GM20431 (cell line): ENCODE measurements around the gene ETV3L.

Source experiments
- in situ Hi-C: fragments of 300-500 bp; cut with MseI, MboI; formaldehyde crosslinking; loops from one replicate; pipeline ENCODE4 v1.15.0; 2020; ENCODE audit warnings: low sequenced_read_pairs; ENCODE audit not compliant: unreplicated experiment

Gene ETV3L

DNA sequence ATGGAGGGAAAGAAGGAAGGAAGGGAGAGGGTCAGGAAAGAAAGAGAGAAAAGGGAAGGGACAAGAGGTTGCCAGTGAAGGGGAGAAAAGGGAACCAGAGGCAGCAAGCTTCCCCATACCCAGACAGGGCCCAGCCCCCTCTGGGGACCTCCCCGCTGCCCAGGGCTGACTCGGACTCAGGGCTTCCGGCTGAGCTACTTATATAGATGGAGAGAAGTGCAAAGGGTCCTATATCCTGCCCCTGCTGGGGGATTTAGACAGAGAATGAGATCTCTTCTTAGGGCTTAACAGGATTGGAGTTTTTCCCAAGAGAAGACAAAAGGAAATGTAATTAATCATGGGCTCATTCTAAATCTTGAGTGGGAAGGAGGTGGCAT is at the start of gene ETV3L:
ETV3L (minus strand) TSS at position 176 of the 377 bp plus-strand sequence. CDS start 285 bp downstream, outside the sequence.
- in situ Hi-C loops = loop anchor here (10.0 kb wide), 1 partner anchor 65 kb away; no protein-coding TSS in a partner anchor

DNA sequence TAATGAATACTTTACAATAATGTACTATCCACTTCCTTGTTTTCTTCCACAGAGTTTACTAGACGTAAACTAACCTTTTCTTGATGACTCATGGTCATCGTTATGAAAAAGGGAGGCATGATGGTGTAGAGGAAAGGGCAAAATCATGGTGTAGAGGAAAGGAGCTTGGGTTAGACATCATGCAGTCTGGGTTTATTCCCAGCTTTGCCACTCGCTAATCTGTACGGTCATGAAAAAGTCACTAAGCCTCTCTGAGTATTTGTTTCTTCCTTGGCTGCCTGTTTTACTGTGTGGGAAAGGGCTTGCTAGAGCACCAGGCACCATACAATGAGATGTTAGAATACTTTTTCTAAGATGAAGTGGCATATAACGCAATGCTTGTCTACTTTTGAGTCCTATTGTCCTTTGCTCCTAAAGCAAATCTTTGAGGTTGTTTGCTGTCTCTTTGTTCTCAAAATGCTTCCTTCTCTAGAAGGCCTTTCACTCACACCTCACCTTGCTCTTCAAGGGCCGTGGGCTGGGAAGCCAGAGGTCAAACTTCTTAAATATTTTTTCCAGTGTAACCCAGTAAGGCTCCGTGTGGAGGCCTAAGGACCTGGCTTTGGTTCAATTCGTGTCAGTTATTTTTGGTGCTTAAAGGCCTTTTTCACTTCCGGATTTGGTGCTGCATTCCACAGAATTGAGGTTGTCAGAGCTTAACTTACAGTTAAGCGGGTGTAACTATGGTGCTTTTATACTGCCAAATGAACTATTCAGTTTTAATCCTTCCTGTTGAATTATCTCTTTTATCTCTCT is 48.5 kb upstream of the ETV3L start:
- in situ Hi-C loops = no loop called here

DNA sequence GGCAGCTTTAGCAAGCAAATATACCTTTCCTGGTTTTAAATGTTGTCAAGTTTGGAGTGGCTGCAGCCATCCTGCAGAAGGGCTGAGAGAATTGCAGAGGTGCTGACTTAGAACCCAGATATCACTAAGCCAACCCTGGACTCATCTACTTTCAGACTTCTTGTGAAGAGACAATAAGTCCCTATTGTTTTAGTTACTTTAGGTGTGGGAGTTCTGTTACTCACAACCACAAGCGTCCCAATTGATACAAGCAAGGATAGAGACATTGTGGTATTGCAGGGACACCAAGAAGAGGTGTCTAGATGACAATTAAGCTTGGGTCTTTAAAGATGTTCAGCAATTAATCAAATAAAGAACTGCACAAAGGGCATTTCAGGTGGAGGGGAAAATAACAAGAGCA is 47.4 kb upstream of the ETV3L start:
- in situ Hi-C loops = no loop called here

DNA sequence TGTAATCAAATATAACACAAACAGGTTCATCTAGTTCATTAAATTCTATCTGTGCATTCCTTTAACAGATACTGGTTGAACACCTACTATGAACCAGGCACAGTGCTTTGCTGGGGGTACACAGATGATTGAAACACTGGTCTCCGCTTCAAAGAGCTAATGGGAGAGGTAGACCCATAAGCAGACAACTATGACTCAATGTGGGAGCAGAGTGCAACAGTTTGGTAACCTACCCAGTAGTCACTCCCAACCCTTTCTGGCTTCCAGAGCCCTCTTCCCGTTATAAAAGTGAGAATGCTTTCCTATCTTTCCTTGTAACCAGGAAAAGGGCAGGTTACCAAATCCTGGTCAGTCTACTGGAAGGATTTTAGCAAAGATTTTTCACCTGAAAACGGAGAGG is 46.6 kb upstream of the ETV3L start:
- in situ Hi-C loops = no loop called here

DNA sequence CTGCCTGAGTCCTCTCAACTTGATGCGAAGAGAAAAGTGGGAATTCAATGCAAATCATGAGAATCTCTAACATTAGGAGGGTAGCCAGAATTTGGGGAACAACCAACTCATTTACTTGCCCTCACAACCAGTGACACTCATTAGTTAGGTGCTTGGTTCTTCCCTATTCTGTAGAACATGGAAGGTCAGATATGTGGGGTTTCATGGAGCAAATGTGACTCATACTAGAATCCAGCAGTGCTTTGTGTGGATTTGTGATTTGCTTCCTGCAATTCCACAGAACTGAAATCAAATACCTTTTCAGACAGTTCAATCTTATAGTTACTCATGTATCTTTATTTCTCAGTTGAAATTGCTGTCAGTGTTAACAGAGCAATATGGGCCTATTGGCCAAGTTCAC is 45.5 kb upstream of the ETV3L start:
- in situ Hi-C loops = no loop called here

DNA sequence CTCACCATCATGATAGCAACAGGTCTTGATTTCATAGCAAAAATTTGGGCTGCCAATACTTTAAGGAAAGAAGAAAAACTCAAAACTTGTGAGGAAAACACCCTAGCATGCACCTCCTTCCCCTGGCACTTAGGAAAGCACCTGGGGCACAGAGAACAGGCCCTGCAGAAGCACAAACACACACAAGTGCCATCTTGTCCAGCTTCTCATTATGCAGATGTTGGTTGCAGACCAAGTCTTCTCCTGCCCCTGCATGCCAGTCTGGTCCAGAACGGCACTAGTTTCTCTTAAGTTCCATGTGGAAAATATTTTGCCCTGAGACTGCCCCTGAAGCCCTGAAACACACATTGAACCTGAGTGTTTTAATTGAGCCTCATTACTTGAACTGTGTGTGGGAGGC is 44.9 kb upstream of the ETV3L start:
- in situ Hi-C loops = no loop called here

DNA sequence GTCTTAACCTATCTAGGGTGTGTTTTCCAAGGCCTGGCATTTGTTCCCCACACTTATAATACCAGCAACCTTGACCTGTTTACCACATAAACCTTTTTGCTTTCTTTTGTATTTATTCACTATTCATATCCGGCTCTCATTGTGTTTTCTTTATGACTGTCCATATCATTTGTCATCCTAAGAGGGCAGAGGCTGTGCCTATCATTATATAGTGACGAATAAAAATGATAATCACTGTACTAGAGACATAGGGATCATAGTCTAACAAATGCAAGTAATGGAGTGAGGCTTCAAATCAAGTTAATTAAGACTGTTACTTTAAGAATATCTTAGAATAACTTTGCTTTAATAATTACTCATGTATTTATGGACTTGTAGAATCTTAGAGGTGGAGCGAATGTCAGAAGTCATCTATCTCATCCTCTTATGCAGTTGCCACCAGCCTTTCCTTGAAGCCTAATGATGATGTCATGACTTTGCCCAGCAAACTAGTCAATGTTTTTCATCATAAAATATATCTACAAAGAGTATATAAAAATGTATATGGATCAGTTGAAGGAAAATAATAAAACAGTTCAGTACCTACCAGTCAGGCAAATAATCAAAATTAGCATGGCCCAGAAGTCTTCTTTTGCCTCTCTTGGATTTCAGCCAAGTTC is 43.3 kb upstream of the ETV3L start:
- in situ Hi-C loops = no loop called here

DNA sequence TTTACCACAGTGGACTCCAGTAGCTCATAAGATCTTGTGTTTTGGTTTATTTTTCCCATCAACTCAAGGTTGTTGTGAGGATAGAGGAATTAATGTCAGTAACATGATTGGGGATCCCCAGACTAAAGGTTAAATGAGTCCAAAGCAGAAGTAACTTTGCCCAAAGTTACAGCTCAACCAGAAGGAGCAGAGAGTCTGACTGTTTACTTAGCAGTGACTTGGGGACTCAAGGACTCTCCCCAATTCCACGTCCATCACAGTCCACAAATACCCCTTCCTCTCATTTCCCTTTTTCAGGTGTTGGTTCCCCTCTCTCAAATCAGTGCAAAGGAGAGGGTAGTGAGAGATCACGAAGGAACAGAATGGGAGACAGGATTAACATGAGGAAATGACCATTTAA is 42.6 kb upstream of the ETV3L start:
- in situ Hi-C loops = no loop called here

DNA sequence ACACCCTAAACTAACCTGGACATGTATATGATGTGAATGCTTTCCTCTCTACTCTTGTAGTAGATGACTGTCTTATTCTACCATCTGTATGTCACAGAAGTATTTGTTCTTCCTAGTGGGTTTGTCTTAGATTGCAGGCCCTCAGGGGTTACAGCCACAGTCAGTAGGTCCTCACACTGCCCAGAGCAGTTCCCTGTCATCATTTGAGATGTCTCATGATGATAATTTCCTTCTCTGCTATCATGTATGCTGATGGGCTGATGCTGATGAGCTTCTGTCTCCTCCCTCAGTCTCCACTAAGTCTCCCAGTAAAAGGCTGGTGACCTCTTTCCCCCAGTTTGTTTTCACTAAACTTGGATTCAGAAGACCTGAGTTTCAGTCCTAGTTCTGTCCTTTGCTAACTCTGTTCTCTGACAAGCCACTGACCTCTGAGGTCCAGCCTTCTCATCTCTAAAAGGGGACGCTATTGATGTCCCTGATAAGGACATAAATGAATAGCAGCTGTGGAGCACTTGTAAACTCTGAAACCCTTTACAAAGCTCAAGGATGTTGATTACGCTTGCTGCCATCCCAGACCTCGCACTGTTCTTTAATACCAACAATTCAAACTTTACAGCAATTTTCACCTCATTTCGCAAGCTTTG is 41.7 kb upstream of the ETV3L start:
- in situ Hi-C loops = no loop called here

DNA sequence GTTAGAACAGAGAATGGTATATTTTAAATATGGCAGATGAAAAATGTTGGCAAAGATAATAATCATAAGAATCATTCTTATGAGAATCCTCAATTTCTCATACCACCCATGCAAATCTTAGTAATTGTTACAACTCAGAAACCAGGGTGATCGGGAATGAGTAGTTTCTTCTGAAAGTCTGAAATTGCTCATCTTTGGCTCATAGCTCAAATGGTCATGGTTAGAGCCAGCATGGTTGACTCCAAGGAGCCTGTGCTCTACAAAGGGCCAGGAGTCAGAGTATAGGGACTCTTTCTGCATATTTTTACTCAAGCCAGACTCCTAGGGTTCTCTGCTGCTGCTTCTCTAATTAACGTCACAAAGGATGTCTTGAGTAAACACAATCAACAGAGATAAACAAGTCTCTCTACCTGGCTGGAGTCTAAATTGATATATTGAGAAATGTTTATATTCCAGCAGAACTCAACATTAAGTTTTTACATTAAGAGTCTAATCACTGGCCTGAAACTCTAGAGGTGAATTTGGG is 40.5 kb upstream of the ETV3L start:
- in situ Hi-C loops = no loop called here

DNA sequence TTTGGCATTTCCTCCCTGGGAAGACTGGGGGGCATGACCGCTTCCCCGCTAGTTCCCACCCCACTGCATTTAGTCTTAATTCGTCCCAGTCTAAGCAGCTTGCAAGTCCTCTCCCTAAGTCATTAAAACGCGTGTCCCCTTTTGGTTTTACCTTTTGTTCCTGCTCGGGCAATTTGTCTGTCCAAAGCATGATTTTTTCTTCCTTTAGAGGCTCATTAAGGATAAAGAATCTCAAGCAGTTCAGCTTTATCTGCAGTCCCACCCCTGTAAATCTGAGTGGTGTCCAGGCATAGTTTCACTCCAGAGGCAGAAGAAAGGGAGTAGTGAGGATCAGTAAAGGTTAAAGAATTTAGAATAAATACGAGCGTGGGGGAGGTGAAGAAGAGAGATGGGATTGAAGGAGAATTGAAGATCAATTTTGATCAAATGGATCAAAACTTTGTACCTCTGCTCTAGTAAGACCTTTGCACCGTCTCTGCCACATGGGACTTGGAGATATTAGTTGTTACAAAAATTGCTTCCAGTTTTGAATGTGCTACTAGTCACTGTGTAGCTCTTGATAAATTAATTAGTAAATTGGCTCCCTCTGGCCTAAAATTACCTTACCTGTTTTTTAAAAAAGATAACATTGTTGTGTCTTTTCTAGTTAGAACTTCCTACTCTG is 39.6 kb upstream of the ETV3L start:
- in situ Hi-C loops = no loop called here

DNA sequence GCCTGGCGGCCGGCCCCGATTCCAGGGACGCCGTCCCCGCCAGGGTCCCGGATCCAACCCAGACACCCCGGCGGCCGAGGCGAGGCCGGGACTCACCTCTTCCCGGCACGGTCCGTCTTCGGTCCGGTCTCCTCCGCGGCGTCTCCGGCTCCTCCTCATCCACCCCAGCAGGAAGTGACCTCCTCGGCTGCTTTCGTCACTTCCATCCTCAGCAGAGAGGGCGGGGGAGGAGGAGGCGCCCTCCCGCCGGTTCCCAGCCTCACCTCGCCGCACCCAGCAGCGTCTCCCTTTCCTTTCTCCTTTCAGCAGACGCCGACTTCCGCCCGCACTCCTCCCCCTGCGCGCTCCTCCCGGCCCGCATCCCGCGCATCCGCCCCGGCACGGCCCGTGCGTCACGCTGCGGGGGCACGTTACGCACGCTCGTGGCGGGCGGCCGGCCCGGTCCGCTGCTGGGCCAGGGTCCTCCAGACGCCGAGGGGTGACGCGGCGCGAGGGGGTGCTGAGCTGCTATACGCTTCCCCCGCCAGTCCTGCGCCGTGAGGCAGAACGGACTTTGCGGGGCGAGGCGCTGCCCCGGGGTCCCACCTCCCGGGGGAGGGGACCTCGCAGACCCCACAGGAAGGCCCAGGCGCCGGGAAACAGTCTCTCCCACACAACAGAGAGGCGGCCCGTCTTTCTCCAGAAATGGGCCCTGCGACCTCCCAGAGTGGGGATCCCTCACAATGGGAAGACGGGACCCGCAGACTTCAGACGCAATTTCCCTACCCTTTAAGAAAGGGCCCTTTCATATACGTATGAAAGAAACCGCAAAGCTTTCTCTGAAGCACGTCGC is 38.8 kb upstream of the ETV3L start, which contains the start of gene ETV3:
ETV3 (minus strand) TSS at position 176 of the 832 bp plus-strand sequence. CDS start 2,043 bp downstream, outside the sequence.
- in situ Hi-C loops = no loop called here

DNA sequence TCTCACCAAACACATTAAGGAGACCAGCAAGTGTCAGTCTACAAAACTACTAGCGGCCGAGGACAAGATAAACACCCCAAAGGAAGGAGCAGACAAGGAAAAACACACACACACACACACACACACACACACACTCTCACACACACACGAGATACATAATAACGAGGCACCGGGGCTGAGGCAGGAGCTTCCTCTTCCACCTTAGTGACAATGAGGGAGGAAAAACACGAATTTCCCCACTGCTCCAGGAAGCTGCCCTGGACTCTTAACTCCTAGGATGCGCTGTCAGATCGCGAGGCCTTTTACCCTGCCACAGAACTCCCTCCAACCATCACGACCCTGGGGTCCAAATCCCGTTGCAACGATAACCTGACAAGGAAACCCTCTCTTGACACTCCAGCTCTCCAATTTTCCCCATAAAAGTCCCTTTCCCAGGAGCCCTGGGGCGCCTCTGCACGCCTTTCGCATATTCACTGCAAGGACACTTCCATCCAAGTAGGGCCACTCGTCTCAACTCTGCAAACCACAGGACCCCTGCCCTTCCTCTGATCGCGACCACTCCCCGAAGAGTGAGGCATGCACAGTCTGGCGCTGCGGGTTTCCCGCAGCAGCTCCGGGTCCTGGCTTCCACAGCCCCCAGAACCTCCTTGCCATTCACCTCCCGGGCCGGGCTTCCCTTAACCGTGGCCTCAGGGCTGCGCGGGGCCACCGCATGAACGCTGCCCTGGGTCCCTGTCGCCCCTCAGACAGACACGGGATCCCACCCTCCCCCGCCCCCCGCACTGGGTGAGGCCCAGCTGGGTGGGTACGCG is 38.0 kb upstream of the ETV3L start:
- in situ Hi-C loops = no loop called here

DNA sequence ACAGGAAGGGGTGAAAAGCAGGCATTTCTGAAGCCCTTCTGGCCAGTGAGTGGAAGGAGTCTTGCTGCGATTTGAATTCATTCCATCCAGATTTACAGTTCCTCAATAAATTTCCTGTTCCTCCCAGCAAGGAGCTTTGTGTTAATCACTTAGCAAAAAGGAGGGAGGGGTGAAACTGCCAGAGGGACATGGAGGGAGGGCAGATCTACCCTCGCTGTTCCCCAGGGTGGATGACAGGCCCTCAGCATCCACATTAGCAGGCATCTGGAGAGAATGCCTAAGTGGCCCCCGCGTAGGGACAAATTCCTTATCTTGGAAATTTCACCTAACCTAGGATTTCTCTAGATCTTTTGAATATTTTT is 37.4 kb upstream of the ETV3L start:
- in situ Hi-C loops = no loop called here

DNA sequence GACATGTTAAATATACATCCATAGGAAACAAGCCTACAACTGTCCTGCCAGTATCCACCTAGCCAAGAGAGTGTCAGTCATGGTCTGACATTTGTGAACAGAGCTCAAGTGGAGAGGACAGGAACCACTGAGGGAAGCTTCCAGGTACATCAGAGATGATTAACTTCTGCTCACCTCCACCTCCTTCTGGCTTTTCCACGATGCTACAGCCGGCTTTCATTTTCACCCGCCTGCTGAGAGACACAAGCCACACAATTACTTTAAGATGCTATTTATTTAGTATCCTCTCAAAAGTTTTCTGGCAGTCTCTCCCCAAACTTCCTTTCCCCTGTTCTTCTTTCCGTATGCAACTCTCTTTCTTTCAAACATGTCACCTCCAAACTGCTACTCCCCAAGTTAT is 36.5 kb upstream of the ETV3L start:
- in situ Hi-C loops = no loop called here

DNA sequence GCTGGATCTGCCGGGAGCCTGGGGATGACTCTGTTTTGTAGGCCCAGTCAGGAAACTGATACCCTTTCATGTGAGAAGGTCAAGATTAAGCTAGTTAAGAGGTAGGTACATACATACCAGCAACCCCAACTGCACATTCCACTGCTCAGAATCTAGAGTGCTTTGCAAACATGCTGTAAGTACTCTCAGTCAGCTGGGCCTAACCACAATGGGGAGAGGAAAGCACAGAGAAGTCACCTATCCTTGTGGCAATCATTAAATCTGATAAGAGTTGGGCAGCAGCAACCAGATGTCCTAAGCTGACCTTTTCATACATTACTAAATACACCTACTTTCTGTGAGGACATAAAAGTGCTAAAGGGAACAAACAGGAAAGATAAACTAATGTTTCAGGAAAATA is 36.0 kb upstream of the ETV3L start:
- in situ Hi-C loops = no loop called here

DNA sequence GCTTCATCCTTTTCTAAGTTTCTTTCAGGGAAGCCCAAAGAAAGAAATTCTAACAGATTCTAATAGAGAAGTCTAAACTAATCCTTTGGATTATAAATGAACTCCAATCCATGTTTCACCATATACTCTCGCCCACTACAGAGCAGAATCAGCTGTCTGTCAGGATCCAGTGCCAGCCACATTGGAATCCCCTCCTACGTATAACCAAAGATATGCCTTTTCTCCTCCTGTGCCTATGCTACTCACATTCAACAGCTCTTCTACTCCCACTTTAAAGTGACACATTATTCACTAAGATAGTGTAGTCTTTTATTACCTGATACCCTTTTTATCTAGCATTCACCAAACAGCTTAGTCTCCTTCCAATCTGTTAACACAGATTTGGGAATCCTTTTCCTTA is 35.5 kb upstream of the ETV3L start:
- in situ Hi-C loops = no loop called here

DNA sequence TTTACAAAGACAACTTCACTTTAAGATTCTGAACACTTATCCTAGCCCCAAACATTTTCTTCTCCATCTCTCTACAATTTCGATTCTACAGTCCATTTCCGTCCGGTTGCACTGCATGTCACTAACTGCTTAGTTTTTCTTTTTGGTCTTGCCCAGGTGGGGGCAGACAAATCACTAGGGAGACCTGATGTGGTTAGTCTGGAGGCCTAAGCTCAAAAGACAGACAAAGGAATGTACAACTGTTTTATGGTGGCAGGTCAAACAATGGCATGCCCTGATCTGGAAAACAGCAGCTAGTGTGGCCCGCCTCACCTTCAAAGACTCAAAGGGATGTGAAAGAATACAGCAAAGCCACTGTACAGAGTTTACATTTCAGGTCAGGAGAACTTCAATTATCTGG is 34.8 kb upstream of the ETV3L start:
- in situ Hi-C loops = no loop called here

DNA sequence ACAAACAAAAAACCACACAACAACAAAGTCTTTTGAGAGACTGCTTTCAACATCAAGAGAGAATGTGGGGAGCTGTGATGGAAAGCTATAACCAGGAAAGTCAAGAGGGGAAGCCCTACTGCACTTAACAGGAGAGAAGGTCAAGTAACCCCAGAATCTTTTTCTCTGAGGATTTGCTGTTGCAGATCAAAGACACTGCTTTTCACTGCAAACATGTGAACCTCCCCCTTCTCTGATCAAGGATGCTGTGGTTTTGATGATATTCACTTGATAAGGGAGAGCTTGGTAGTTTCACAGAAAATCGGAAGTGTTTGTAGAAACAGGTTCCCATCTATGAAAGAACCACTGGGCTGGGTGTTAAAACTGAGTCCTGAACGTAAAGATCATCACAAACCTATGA is 33.8 kb upstream of the ETV3L start:
- in situ Hi-C loops = no loop called here
